ENCODE results near the gene SETDB2. TPM values are rescaled to one million over a fixed set of nuclear protein-coding genes. Genes with fewer than 3 reads are reported as not detected.

Gene SETDB2
- total and polyA plus RNA-seq, 10 of the 15 experiments (the other 5 are each of a cell fraction or from before 2014, with no cell fraction given): 1.2 to 10.0 (median 7.4) TPM

DNA sequence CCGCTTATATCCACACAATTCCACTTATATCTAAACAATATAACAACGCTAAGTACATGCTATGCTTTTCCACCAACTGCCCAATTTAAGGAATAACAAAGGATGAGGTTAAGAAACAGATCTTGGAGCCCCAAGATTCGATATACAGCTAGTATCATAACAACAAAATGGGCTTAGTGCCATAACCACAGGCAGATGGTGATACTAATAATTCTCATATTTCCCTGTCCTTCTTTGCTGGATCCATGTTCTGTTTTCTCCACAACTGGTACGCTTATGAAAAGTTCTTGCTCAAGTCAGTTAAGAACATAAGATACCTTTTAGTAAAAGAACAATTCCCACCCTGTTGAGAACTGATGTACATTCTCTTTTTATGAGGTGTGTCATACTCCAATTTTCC lies 34.1 kb upstream of the SETDB2 start:
- H3K27ac ChIP-seq (ENCODE audit: control insufficient read depth, insufficient read depth): 0 out of 2 replicates have a peak overlapping the region, but pooled peaks have one; percentile 34

GRCh38 chr13:49410477-49410876 lies 33.6 kb upstream of the SETDB2 start:
- FAIRE-seq (peak; percentile 54), DNase-seq (ENCODE audit: low read depth, low spot score) (no peak), ATAC-seq (no peak)
- ChIA-PET RAD21 (ENCODE audit: unreplicated experiment) (no interaction called here), SMC1A (ENCODE audit: uncharacterized antibody, unreplicated experiment) (no interaction called here), CTCF (no interaction called here), POLR2A (interaction anchor here (0.7 kb wide), 1 partner anchor 364 kb away, joined by 4 read pairs; no protein-coding TSS in a partner anchor)
- H3K9ac ChIP-seq (ENCODE audit: control insufficient read depth, insufficient read depth, low read length): no peak overlapping the region
- H3K79me2 ChIP-seq (ENCODE audit: control insufficient read depth, insufficient read depth, low read length): no peaks in the 10 kb centered on the region
- in situ Hi-C loops (cut with MboI) (no loop called here), intact Hi-C loops (cut with micrococcal nuclease; ENCODE audit: unreplicated experiment) (no loop called here)
- H3K9me3 ChIP-seq (replicated peaks; ENCODE audit: control insufficient read depth, insufficient read depth, low read length): no peaks in the 10 kb centered on the region
- H3K4me1 ChIP-seq (ENCODE audit: control insufficient read depth, insufficient read depth, low read length): no peaks in the 10 kb centered on the region; the same call in 1 of the 2 replicates
- no peaks in the 10 kb centered on the region for H3K27me3 ChIP-seq (replicated peaks in 1 of 2; ENCODE audit: control insufficient read depth in 2 of 2, insufficient read depth in 2 of 2, low read length in 1 of 2)
- TF ChIP-seq STAT3 (IDR thresholded peaks at IDR 0.05; ENCODE audit: low read depth, low read length) (no peak), SRF (IDR thresholded peaks at IDR 0.05; ENCODE audit: low read depth in 2 of 2, low read length in 2 of 2) (peak in 1 of 2 experiments; percentile 42; a peak in 1 of 4 replicates), MEF2A (IDR thresholded peaks at IDR 0.05; ENCODE audit: insufficient read depth, low read depth, low read length) (0 out of 2 replicates have a peak, but pooled peaks have one; percentile 49), CREM (IDR thresholded peaks at IDR 0.05; ENCODE audit: low read depth) (no peak)
- TF ChIP-seq, protein P1, sequence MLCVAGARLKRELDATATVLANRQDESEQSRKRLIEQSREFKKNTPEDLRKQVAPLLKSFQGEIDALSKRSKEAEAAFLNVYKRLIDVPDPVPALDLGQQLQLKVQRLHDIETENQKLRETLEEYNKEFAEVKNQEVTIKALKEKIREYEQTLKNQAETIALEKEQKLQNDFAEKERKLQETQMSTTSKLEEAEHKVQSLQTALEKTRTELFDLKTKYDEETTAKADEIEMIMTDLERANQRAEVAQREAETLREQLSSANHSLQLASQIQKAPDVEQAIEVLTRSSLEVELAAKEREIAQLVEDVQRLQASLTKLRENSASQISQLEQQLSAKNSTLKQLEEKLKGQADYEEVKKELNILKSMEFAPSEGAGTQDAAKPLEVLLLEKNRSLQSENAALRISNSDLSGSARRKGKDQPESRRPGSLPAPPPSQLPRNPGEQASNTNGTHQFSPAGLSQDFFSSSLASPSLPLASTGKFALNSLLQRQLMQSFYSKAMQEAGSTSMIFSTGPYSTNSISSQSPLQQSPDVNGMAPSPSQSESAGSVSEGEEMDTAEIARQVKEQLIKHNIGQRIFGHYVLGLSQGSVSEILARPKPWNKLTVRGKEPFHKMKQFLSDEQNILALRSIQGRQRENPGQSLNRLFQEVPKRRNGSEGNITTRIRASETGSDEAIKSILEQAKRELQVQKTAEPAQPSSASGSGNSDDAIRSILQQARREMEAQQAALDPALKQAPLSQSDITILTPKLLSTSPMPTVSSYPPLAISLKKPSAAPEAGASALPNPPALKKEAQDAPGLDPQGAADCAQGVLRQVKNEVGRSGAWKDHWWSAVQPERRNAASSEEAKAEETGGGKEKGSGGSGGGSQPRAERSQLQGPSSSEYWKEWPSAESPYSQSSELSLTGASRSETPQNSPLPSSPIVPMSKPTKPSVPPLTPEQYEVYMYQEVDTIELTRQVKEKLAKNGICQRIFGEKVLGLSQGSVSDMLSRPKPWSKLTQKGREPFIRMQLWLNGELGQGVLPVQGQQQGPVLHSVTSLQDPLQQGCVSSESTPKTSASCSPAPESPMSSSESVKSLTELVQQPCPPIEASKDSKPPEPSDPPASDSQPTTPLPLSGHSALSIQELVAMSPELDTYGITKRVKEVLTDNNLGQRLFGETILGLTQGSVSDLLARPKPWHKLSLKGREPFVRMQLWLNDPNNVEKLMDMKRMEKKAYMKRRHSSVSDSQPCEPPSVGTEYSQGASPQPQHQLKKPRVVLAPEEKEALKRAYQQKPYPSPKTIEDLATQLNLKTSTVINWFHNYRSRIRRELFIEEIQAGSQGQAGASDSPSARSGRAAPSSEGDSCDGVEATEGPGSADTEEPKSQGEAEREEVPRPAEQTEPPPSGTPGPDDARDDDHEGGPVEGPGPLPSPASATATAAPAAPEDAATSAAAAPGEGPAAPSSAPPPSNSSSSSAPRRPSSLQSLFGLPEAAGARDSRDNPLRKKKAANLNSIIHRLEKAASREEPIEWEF (IDR thresholded peaks at IDR 0.05; ENCODE audit: insufficient replicate concordance, low read depth, low read length): no peak
- 0 out of 2 replicates have a peak overlapping the region, but pooled peaks have one; percentile 34 for H3K27ac ChIP-seq (ENCODE audit: control insufficient read depth, insufficient read depth)
- H3K4me2 ChIP-seq (ENCODE audit: control insufficient read depth, insufficient read depth): 0 out of 2 replicates have a peak overlapping the region, but pooled peaks have one; percentile 7
- no peak overlapping the region for H3K4me3 ChIP-seq
- no TSS peak for BruUV-seq (replicated peaks)
- H2AFZ ChIP-seq (ENCODE audit: control insufficient read depth, low read depth, low read length): no peak overlapping the region
- no peaks in the 10 kb centered on the region for H3K36me3 ChIP-seq (ENCODE audit: control insufficient read depth in 2 of 2, insufficient read depth in 2 of 2, low read length in 1 of 2)
- H4K20me1 ChIP-seq (ENCODE audit: control insufficient read depth, insufficient read depth): no peaks in the 10 kb centered on the region

More for the DNA sequence above, 34.1 kb upstream of the SETDB2 start:
- ChIA-PET SMC1A (ENCODE audit: uncharacterized antibody, unreplicated experiment) (no interaction called here), POLR2A (no interaction called here), CTCF (no interaction called here), RAD21 (ENCODE audit: unreplicated experiment) (no interaction called here)
- TF ChIP-seq RFX5 (IDR thresholded peaks at IDR 0.05; ENCODE audit: low read depth, low read length) (no peak), DPF2 (IDR thresholded peaks at IDR 0.05) (no peak)
- FAIRE-seq (no peak), DNase-seq (ENCODE audit: low read depth, low spot score) (no peak), ATAC-seq (no peak)
- Histone ChIP-seq H4K20me1 (ENCODE audit: control insufficient read depth, insufficient read depth) (no peaks in the 10 kb centered on the region), H3K4me1 (ENCODE audit: control insufficient read depth, insufficient read depth, low read length) (no peaks in the 10 kb centered on the region; the same call in 1 of the 2 replicates), H3K4me3 (no peak overlapping the region), H3K27me3 (replicated peaks in 1 of 2; ENCODE audit: control insufficient read depth in 2 of 2, insufficient read depth in 2 of 2, low read length in 1 of 2) (no peaks in the 10 kb centered on the region), H2AFZ (ENCODE audit: control insufficient read depth, low read depth, low read length) (no peak overlapping the region), H3K9ac (ENCODE audit: control insufficient read depth, insufficient read depth, low read length) (no peak overlapping the region), H3K4me2 (ENCODE audit: control insufficient read depth, insufficient read depth) (no peak overlapping the region), H3K79me2 (ENCODE audit: control insufficient read depth, insufficient read depth, low read length) (no peaks in the 10 kb centered on the region), H3K9me3 (replicated peaks; ENCODE audit: control insufficient read depth, insufficient read depth, low read length) (no peaks in the 10 kb centered on the region; the same call in 2 of the 3 replicates), H3K36me3 (ENCODE audit: control insufficient read depth in 2 of 2, insufficient read depth in 2 of 2, low read length in 1 of 2) (no peaks in the 10 kb centered on the region)
- intact Hi-C loops (cut with micrococcal nuclease; ENCODE audit: unreplicated experiment) (no loop called here), in situ Hi-C loops (cut with MboI) (no loop called here)
- 74% methylated on average over 4 of the region's 4 CpGs for WGBS (ENCODE audit: insufficient coverage, insufficient replicate concordance, low lambda C conversion rate, missing lambda C conversion rate)
- BruUV-seq (replicated peaks): no TSS peak

All from GM12878 (cell line).